SW480 (cell line): ENCODE results near the gene BHMT2.
A peak's percentile ranks its signal among the peaks of the same experiment; 100 is the strongest.

Experiments
- DNase-seq: peaks from one replicate; pipeline ENCODE4 v3.0.0-alpha.2; 2016; ENCODE audit warnings: low spot score

Gene BHMT2, protein sequence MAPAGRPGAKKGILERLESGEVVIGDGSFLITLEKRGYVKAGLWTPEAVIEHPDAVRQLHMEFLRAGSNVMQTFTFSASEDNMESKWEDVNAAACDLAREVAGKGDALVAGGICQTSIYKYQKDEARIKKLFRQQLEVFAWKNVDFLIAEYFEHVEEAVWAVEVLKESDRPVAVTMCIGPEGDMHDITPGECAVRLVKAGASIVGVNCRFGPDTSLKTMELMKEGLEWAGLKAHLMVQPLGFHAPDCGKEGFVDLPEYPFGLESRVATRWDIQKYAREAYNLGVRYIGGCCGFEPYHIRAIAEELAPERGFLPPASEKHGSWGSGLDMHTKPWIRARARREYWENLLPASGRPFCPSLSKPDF

DNA sequence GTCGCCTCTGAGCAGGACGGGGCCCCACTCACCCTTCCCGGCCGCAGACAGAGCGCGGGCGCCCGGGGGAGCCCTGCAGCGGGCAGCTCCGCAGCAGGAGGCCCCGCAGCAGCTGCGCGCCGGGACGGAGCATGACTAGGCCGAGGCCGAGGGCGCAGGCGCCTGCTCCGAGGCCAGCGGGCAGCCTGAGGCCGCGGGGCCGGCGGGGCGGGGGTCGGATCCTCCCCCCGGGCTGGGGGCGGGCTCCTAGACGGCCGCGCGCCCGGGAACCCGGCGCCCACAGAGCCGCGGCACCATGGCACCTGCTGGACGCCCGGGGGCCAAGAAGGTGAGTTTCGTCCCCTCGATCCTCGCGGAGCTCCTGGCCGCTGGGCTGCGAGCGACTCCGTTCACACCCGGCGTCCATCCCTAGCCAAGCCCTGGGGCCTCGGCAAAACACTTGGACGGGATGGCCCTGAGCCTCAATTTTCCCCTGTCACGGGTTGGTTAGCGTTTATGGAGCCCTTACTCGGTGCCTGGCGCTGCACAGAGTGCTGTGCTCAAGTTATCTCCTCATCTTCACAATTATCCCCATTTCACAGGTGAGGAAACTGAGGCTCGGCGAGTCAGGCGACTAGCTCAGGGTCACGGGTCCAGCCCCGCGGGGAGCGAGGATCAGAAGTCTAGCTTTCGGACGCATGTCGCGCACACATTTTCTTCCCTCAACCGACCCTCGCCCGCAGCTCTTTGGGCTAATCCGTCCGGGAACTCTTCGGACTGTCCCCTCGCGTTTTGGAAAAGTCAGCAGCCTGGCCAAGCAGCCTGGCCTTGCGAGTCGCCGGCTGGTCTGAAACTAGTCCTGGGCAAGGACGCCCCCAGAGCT is at the start of gene BHMT2, which contains the start of gene DMGDH:
Gene BHMT2, plus strand, starts transcription at position 280 of the 862 bp plus-strand sequence. Its CDS starts 16 bp downstream, at position 296.
Gene DMGDH, minus strand, starts transcription at position 187 of the 862 bp plus-strand sequence. Its CDS starts 54 bp downstream, at position 133.
- no peak for DNase-seq

DNA sequence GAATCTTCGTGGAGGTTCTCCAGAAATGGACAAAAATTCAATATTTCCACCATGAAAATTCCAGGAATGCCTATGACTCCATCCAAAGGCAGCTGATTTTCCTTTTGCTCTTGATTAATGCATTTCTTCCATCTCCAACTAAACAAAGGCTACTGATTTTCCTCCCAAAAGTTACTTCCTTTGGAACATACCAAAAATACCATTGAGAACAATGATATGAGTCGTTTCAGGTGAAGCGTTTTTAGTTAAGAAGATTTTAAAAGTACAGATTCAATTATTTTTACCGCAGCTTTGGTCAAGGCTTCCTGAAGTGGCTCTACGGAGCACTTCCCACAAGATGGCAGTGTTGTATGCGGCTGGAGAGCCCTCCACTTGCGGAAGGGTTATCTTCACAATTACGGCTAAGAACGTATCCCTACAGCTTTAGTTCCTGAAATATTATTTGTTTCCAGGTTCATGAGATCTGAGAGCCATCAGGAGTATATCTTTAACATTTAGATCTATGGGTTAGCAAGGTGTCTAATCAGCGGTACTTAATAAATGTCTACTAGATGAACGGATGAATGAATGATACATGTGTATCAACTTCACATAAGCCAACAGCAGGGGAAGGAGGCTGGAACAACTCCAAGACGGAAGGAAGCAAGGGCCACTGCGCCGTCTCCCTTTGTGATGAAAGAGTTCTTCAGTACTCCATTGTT is 48.6 kb upstream of the BHMT2 start:
- DNase-seq, result peak; percentile 20

DNA sequence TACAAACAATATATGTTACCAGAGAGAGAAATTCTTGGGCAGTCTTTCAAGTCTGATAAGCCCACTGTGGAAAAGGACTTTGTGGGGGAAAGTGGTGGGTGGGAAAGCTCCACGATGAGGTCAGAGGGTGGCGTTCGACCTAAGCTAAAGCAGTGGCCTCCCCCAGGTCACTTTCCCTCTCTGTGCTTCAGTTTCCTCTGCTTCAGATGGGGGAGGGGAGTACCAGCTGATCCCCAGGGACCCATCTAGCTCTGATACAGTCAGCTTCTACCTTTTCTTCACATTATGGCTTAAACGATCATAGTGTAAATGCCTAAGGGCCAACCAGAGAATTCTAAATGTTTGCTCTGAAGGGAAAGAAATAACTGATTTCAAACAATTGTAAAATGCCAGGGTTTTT is 47.8 kb upstream of the BHMT2 start:
- no peak for DNase-seq

DNA sequence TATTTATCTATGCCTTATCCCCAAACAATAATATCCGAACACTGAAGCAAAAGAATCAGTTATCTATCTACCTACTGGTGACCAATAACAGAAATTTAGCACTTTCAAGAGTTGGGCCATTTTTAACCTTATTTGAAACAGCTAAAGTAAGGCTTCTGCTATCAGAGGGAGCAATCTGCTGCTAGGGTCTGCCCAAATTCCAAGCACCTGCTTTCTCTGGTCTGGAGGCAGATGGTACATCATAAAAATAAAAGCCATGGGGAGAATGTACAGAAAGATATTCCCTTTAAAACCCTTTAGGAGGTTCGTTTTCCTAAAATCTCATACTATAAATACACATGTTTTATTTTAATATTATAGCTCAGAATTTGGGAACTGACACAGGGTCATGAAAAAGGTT is 46.8 kb upstream of the BHMT2 start:
- DNase-seq, result no peak

DNA sequence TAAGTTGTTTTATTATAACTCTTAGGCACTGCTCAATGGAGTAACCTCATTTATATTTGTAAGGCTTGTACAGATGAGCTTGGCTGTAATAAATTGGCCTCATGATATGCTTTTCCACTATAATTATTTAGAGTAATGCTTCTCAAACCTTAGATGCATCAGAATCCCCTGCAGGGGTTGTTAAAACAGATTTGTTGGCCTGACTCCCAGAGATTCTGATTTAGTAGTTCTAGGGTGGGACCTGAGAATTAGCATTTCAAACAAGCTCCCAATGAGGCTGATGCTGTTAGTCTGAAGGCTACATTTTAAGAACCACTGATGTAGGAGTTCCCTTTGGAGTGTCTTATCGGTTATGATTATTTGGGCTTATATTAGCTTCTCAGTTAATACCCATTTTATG is 46.2 kb upstream of the BHMT2 start:
- no peak for DNase-seq

DNA sequence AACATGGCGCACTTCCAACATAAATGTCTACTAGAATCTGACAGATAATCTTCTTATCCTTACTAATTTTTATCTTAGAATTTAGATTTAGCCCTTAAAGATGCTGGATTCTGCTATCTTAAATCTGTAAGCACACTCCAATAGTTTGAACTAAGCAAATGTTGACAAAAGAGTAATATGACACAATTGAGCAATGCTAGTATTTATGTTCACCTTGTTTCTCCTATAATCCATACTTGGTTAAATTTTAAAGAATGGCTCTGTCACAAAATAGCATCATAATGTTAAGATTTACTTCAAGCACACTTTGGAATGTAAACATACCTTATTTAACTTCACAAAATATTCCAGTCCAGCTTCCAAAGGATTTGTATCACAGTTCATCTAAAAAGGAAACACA is 45.6 kb upstream of the BHMT2 start:
- DNase-seq, result no peak

DNA sequence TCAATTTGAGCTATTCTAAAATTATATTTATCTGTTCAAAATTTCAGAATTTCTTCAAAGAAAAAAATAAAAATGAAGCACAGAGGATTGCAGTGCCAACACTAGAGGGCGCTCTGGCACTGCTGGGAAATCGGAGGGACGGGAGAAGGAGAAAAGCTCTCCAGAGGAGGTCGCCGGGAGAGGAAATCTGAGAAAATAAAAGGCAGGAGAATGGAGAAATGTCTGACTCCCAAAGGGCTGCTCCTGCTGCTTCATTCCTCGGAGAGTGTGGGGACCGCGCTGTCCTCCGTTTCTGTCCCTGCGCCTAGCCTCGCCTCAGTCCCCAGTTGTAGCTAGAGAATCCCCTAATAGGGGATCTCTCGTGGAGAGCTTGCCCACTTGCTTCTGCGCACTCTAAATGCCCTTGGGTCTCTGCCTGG is 44.5 kb upstream of the BHMT2 start:
- DNase-seq, result peak; percentile 42

DNA sequence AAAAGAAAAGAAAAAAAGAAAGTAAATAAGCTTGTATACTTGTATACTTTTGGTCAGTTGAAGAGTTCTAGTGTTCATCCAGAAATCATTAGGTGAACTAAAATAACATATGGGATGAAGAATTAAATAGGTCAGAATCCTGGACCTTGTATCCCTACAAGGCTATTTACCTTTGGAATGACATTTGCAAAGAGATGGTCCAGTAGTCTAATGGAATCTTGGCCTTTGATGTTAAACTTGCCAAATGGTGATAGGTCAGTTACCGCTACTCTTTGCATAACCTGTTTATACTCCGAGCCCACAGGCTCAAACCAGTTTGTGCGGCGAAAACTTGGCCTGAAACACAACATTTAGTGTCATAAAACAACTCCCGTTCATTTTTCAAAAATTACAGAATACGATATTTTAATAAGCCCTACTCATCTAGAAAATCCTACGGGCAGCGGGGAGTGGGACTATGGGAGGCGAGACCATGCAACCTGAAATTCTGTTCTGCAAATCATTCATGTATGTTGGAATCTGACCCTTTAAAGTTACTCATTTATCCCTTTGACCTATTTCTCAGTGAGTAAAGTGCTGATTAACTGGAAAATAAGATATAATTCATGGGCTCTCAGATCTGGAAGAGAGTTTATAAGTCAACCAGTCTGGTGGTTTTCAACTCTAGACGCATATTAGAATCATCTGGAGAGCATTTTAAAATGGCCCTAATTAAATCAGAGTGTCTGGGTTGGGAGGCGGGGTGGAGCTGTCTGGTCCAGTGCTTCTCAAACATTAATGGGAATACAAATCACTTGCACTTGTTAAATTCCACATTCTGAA is 38.7 kb upstream of the BHMT2 start:
- DNase-seq, result no peak

DNA sequence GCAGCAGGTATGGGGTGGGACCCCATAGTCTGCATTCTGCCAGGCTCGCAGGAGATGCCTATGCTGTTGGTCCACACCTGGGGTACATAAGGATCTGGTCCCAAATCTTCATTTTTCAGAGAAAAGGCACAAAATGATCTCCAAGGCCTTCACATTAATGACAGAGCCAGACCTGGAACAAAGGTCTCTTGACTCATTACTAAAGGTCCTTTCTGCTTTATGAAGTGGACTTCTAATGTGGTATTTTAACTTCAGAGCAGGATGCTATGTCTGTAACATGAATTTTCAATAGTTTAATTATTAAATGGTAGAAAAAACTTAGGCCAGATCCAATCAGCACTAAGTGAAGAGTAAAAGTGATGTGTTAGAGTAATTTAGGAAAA is 38.1 kb upstream of the BHMT2 start:
- no peak for DNase-seq

DNA sequence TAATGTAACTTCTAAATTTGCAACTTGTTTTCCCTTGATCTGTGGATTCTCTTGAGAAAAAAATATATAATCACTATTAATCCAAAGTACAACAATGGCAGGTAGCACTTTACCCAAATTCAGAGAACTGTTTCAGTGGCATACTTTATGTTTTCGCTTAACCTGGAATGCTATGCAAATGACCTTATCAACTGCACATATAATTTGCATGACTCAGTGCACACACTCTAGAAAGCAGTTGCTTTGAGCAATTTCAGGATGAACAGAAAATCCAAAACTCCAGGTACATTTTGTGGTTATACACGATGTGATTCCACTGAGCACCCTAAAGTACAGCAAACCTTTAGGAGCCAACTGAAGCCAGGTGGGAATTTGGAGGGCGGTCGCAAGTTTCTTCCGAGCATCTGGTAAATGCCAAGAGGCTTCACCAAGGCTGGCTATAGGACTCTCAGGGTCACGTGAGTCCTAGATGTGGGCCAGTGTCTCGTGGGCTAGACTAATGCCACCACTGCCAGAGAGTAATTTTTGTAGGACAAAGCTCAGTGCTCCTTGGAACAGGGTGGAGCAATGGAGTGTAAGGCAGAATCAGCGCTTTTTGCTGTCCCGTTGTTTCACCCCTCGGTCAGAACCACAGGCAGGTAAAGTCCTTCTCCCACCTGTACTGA is 37.4 kb upstream of the BHMT2 start:
- no peak for DNase-seq

DNA sequence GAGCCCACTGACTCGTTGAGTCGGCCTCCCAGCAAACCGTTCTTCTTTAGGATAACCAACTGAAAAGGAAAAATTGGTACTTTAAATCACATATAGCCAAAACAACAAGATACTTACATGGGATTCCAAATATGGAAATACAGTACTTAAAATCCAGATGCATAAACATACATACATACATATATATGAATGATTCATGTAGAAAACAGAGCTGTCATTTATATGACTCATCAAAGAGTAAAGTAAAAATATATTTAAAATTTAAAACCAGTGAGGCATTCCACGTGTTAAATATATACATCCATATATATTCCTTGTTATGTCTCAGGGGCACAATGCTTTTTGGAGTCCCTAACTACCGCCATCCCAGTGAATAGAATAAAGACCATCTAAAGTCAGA is 36.8 kb upstream of the BHMT2 start:
- DNase-seq, result no peak

DNA sequence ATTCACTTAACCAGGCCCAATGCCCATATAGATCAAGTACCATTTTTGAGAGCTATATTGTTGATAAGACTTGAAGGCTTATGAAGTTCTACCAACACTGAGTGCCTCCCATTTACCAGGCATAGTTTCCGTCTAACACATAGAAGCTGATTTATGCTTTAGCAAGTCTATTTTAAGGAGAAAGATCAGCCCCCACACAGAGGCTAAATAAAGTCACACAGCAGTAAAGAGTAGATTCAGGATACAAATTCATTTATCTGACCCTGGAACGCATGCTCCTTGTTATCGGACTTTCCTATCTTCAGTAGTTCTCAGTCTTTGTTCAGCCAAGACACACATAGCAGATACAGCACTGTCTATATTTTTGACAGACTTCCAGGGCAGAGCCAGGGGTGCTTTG is 34.3 kb upstream of the BHMT2 start:
- no peak for DNase-seq

DNA sequence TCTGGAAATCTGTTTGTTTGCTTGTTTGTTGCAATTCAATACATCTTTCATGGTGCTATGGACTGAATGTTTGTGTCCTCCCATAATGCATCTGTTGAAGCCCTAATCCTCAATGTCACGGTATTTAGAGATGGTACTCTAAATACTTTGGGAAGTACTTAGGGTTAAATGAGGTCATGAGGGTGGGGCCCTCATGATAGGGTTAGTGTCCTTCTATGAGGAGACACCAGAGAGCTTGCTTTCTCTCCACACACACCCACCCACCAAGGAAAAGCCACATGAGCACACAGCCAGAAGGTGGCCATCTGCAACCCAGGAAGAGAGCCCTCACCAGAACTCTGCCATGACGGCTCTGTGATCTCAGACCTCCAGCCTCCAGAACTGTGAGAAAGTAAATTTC is 32.8 kb upstream of the BHMT2 start:
- no peak for DNase-seq

DNA sequence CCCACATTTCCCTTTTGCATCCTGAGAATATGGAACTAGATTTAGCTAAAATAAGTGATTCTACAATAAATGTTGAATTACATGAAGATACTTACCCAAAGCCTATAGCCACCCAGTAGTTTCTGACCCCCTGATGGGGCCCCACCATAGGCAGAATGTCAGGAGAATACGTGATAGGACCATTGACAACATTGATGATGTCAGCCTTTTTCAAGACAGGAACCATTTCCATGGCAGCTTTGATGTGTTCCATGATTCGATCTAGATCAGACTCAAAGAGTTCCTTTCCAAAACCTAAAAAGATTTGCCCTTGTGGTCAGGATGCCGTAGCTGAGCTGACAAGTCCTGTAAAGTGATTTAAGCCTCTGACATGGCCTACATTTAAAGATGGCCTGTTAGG is 27.4 kb upstream of the BHMT2 start:
- DNase-seq, result no peak

DNA sequence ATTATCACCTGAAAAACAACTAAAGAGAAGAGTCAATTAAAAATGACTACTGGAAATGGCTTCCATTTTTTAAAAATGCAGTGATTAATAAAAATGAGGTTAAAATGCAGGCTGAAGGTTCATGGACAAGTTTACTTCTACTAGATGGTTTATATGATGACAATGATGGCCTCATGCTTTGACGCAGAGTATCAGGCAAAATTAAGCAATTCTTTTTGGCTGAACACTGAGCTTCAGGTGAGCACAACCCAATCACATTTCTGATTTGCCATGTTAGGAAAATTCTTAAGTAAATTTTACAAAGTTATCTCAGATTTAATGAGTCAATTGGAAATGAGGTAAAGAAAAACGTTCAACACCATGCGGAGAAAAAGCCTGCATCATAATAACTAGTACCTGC is 22.4 kb upstream of the BHMT2 start:
- DNase-seq, result no peak

DNA sequence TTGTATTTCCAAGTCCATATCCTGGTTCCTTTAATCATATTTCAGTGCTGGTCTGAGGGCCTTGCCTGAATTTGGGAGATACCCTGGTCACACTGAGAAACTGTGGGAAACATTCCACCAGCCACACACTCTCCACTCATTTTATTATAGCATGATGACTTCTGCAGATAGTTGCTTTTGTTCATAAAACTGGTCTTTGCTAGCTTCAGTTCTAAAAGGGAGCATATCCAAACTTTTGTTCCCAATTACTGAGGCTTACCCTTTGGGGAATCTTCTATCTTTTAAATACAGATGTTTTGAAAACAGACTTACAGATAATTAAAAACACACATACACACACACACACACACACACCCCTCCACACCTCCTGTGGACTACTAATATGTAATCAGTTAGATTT is 21.1 kb upstream of the BHMT2 start:
- no peak for DNase-seq

DNA sequence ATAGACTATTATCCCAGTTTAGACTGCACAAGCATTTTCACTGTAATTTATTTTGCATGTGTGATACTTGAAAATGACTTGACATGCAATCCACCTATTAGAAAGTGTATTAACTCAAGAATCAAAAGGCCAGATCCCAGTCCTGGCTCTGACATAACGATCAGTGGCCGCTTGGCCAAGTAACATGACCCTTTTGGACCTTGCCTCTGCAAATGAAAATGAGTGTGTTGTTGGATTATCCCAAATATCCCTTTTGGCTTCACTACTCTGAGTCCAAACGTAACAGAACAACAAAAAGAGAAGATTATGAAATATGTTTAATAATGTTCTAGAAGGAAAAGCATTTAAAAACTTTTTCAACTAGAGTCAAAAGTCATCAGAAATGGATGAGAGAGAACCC is 19.1 kb upstream of the BHMT2 start:
- no peak for DNase-seq

DNA sequence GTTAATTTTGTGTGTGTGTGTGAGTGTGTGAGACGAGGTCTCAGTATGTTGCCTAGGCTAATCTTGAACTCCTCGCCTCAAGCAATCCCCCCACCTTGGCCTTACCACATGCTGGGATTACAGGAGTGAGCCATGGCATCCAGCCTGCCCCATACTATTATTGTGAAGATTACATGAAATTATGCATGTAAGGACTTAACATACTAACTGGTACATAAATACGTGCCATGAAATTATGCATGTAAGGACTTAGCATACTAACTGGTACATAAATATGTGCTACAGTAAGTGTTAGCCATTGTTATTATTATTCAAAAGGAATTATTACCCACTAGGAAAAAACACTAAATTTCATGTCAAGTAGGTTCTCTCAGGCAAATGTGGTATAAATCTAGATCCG is 16.2 kb upstream of the BHMT2 start:
- DNase-seq, result no peak

DNA sequence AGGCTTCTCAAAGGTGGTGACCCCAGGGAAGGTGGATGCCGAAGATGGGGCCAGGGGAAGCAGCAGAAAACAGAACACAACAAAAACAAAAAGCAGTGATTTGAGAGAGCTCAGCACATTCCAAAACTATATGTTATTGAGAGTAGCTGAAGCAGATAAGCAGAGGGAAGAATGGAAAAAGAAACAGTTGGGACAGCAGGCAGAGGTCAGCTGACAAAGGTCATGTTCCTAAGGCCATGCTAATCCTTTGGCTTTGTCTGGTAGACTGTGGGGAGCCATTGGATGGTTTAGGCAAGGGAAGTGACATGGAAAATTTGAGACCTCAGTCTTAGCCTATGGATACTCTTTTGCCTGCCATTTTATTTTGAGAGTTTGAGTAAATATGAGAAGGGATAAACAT is 14.6 kb upstream of the BHMT2 start:
- DNase-seq, result no peak

DNA sequence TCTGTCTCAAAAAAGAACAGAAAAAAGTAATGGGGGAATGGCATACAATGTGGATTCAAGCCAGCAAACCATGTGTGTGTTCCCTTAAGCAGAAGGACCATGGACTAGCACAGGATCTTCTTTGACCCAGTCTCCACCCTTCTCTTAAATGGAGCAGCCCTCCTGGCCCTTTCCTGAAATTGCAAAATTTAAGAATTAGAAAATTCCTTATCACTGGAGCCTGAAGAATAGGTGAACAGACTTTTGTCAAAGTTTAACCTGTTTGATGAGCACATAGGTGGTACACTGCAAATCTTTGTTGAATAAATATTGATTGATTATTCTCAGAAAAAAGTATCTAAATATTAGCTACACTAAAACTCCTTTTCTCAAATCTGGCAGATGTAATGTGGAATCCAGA is 12.7 kb upstream of the BHMT2 start:
- DNase-seq, result no peak

DNA sequence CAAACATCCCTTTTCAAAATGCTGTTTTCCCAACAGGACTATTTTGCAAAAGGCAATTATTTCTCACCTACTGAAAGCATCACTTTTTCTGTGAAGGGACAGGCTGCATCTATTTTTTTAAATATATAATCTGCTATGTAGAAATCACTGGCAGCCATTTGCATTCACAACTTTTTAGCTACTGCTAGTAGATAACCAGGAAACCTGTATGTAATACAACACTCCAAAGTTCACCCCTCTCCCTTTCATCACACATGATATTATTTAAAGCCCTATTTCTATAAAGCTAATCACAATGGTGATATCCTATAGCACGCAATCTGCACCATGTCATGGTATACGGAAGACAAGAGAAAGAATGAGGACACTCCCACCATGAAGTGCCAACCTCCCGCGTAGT is 9.9 kb upstream of the BHMT2 start:
- no peak for DNase-seq
